ACC112 (cell line): ENCODE data around the gene TPST1.

Experiments used
- H2AFZ ChIP-seq: fragments of 200-600 bp; sonication (generic); one replicate; pipeline ENCODE4 v1.6.0; 2017; ENCODE audit warnings: antibody characterized with exemption, low read length; ENCODE audit not compliant: unreplicated experiment
- H3K27ac ChIP-seq: fragments of 200-600 bp; sonication (generic); 2 replicates; pipeline ENCODE4 v1.5.1; 2014; ENCODE audit warnings: low read depth, mild to moderate bottlenecking, antibody characterized with exemption, low read length, moderate library complexity
- H3K27me3 ChIP-seq: fragments of 200-600 bp; sonication (generic); 2 replicates; pipeline ENCODE4 v1.6.1; 2014; ENCODE audit warnings: mild to moderate bottlenecking, antibody characterized with exemption, low read length, moderate library complexity, mixed read lengths; ENCODE audit not compliant: insufficient read depth
- H3K36me3 ChIP-seq: fragments of 200-600 bp; sonication (generic); 2 replicates; pipeline ENCODE4 v1.6.1; 2016; ENCODE audit warnings: mild to moderate bottlenecking, antibody characterized with exemption, low read length, moderate library complexity, mixed read lengths; ENCODE audit not compliant: insufficient read depth
- H3K4me1 ChIP-seq: fragments of 200-600 bp; sonication (generic); one replicate; pipeline ENCODE4 v1.6.1; 2016; ENCODE audit warnings: low read length, mixed read lengths; ENCODE audit not compliant: insufficient read depth, unreplicated experiment, control insufficient read depth
- H3K4me3 ChIP-seq: fragments of 200-600 bp; sonication (generic); 2 replicates; pipeline ENCODE4 v1.5.1; 2014; ENCODE audit warnings: mild to moderate bottlenecking, low read depth, low read length
- H3K79me2 ChIP-seq: fragments of 200-600 bp; sonication (generic); one replicate; pipeline ENCODE4 v1.6.0; 2016; ENCODE audit warnings: low read length; ENCODE audit not compliant: control insufficient read depth, unreplicated experiment, insufficient read depth

TPST1 gene

GRCh38 chr7:66237906-66238772 is 33.0 kb downstream of the TPST1 start:
- Histone ChIP-seq H3K36me3 (peaks cover 14% of the 10 kb centered on the region; the same call in 1 of the 2 replicates), H3K27ac (no peak overlapping the region), H3K27me3 (no peaks in the 10 kb centered on the region), H2AFZ (no peak overlapping the region), H3K79me2 (peaks cover 44% of the 10 kb centered on the region), H3K4me1 (peaks cover 4% of the 10 kb centered on the region), H3K4me3 (no peak overlapping the region)

DNA sequence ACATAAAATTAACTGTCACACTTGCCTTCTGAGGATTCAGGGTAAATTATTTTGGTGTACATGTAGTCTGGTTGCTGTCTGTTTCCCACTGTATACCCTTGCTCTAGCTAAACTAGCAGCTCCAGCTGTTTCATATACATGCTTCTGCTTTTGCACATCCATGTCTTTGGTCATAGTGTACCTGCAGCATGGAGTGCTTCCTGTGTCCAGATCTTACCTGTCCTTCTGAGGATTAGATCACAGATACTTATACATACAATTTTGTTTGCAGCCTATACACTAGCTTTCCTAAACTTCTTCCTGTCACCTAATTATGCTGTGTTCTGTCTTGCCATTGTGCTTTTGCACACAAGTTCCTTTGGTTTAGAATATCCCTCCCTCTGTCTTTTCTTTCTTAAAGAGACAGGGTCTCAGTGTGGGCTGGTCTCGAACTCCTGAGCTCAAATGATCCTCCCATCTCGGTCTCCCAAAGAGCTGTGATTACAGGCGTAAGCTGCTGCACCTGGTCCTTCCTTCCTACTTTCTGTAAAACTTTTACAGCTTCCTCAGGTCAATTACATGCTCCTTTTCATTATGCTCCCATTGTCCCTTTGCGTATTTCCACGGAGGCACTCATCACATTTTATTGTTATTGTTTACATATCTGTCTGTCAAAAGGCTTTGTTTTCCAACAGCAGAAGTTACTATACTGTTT is 33.8 kb downstream of the TPST1 start:
- H2AFZ ChIP-seq: no peak overlapping the region
- H3K36me3 ChIP-seq: peaks cover 11% of the 10 kb centered on the region; the same call in 1 of the 2 replicates
- H3K4me3 ChIP-seq: no peak overlapping the region
- H3K4me1 ChIP-seq: peaks cover 4% of the 10 kb centered on the region
- H3K27ac ChIP-seq: no peak overlapping the region
- peaks cover 38% of the 10 kb centered on the region for H3K79me2 ChIP-seq
- no peaks in the 10 kb centered on the region for H3K27me3 ChIP-seq

DNA sequence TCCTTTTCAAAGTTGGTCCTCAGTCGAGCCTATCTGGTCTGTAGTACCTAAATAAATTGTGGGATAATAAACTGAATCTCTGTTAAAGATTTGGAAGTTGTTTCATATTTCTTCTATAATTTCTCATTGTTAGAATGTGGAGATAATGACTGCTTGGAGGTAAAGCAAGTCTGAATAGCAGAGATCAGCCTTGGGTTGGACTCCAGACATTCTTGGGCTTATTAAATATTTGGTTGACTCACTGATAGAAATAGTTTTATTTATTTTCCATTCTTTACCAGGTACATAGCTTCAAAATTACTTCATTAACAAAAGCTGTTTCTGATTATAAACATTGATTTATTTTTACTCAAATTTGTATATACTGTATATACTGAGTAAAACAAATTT is 34.3 kb downstream of the TPST1 start:
- H3K79me2 ChIP-seq: peaks cover 37% of the 10 kb centered on the region

GRCh38 chr7:66245008-66245407 is 39.9 kb downstream of the TPST1 start:
- Histone ChIP-seq H2AFZ (no peak overlapping the region), H3K27ac (no peak overlapping the region), H3K4me3 (no peak overlapping the region), H3K36me3 (peaks cover 11% of the 10 kb centered on the region), H3K79me2 (peaks cover 35% of the 10 kb centered on the region), H3K4me1 (peaks cover 7% of the 10 kb centered on the region), H3K27me3 (no peaks in the 10 kb centered on the region)

More for the DNA sequence above, 34.3 kb downstream of the TPST1 start:
- Histone ChIP-seq H3K4me1 (peaks cover 4% of the 10 kb centered on the region), H3K27ac (no peak overlapping the region), H3K4me3 (no peak overlapping the region), H3K36me3 (peaks cover 11% of the 10 kb centered on the region; the same call in 1 of the 2 replicates), H3K27me3 (no peaks in the 10 kb centered on the region), H2AFZ (no peak overlapping the region)

DNA sequence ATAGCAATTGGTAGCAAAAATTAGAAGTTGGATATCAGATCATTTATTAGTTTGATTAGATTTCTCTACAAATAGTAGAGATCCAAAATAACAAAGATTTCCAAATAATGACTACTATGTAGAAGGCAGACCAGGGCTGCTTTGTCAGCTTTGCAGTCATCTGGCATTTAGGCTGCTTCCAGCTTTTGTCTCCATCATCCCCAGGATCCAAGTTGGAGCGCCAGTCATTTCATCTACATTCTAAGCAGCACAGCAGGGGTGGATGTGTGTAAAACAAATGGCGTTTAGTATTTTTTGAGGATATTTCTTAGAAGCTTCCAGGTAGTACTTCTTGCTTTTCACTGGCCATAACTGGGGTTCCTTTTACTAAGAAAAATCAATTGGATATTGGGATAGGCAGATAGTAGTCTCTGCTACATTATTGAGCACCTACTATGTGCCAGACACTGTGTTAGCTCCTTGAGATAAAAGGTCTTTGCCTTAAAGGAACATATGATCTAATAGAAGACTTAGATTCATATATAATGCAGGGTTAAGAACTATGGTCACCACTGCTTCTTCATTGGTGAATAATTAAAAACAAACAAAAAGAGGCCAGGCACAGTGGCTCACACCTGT is 41.5 kb downstream of the TPST1 start:
- Histone ChIP-seq H3K4me3 (no peak overlapping the region), H3K27me3 (no peaks in the 10 kb centered on the region), H3K4me1 (peaks cover 20% of the 10 kb centered on the region), H2AFZ (no peak overlapping the region), H3K79me2 (peaks cover 39% of the 10 kb centered on the region), H3K27ac (no peak overlapping the region), H3K36me3 (no peaks in the 10 kb centered on the region; the same call in 1 of the 2 replicates)

DNA sequence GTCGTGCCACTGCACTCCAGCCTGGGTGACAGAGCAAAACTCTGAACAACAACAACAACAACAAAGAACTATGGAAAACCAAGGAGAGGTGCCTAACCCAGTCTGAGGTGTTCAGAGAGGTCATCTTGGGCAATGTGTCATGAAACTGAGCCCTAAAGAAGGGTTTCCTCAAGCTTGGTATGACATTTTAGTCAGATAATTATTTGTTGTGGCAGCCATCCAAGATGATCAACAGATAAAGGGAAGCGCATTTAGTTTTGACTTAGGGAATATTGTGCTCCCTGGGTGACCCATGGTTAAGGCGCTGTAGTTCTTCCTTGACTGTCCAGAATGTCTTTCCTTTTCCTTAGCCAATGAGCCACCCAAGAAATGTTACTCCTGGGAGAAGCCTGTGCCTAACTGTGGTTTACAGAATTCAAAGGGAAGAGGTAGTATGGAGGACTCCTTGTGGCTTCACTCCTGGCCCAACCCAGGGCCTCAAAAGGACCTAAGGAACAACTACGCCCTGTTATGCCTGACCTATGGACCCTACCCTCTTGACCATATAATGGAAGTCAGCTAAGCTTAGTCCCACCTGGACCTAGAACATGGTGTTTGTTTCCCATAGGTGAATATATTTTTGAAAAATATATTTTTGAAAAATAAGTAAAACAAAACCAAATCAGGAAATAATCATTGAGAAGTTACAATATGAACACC is 42.4 kb downstream of the TPST1 start:
- Histone ChIP-seq H3K4me3 (no peak overlapping the region), H3K27ac (no peak overlapping the region), H2AFZ (no peak overlapping the region), H3K79me2 (peaks cover 34% of the 10 kb centered on the region), H3K36me3 (no peaks in the 10 kb centered on the region; the same call in 1 of the 2 replicates), H3K27me3 (no peaks in the 10 kb centered on the region), H3K4me1 (peaks cover 20% of the 10 kb centered on the region)

GRCh38 chr7:66250711-66251110 is 45.6 kb downstream of the TPST1 start:
- Histone ChIP-seq H3K4me1 (peaks cover 34% of the 10 kb centered on the region), H2AFZ (no peak overlapping the region), H3K27me3 (no peaks in the 10 kb centered on the region), H3K4me3 (no peak overlapping the region), H3K79me2 (peaks cover 28% of the 10 kb centered on the region), H3K27ac (peak overlapping the region; percentile 48), H3K36me3 (no peaks in the 10 kb centered on the region; the same call in 1 of the 2 replicates)

DNA sequence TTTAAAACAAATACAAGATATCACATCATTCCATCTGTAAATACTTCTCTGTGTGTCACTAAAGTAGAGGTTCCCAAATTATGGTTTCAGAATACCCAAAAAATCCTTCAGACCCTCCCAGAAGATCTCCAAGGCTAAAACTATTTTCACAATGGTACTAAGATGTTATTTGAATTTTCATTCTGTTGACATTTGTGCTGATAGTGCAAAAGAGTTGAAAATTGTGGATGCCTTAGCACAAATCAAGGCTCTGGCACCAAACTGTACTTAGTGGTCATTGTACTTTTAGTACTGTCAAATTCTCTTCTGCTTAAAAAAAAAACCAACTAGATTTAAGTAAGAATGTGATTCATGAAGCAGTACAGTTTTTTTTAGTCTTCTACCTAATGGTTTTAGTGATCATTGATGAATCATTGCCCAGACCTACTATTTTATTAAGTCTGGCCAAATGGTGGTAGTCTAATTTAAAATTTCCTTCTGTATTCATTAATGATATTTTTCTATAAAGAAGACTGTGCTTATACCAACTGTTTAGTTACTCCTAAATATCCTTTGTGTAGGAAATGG is 50.5 kb downstream of the TPST1 start:
- peak overlapping the region; percentile 27; the same call in 1 of the 2 replicates for H3K4me3 ChIP-seq
- peaks cover 46% of the 10 kb centered on the region for H3K79me2 ChIP-seq
- H3K4me1 ChIP-seq: peaks cover 61% of the 10 kb centered on the region
- peak overlapping the region; percentile 90 for H3K27ac ChIP-seq
- H2AFZ ChIP-seq: no peak overlapping the region
- H3K27me3 ChIP-seq: no peaks in the 10 kb centered on the region
- H3K36me3 ChIP-seq: peaks cover 9% of the 10 kb centered on the region; the same call in 1 of the 2 replicates

DNA sequence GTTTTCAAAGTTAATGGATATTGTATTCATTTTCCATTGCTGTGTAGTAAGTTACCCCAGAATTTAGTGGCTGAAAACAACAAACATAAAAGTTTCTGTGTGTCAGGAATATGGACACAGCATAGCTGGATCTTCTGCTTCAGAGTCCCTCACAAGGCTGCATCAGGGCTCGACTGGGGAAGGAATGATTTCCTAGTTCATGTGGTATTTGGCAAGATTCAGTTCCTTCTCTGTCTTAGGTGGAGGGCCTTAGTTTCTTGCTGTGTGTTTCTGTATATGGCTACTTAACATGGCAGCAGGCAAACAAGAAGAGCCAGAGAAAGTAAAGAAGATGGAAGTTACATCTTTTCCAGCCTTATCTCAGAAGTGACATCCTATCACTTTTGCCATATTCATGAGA is 51.1 kb downstream of the TPST1 start:
- Histone ChIP-seq H2AFZ (no peak overlapping the region), H3K27ac (peak overlapping the region; percentile 90), H3K4me3 (no peak overlapping the region), H3K36me3 (peaks cover 9% of the 10 kb centered on the region; the same call in 1 of the 2 replicates), H3K4me1 (peaks cover 55% of the 10 kb centered on the region), H3K79me2 (peaks cover 51% of the 10 kb centered on the region), H3K27me3 (no peaks in the 10 kb centered on the region)

- Histone ChIP-seq H3K27ac (peak overlapping the region; percentile 44), H3K4me3 (no peak overlapping the region), H3K4me1 (peaks cover 52% of the 10 kb centered on the region), H3K36me3 (peaks cover 9% of the 10 kb centered on the region; the same call in 1 of the 2 replicates), H3K27me3 (no peaks in the 10 kb centered on the region), H3K79me2 (peaks cover 59% of the 10 kb centered on the region), H2AFZ (no peak overlapping the region)
Observed at GRCh38 chr7:66257481-66257880, 52.3 kb downstream of the TPST1 start.
